SK-N-SH (cell line): ENCODE results near the gene SHANK1. TPM values are rescaled to one million over a fixed set of nuclear protein-coding genes. Genes with fewer than 3 reads are reported as not detected.

Experiments
- CTCF ChIA-PET: fragments of 300-600, 350-600 bp; formaldehyde crosslinking; extraction: SDS; loops from one replicate; lab custom pipeline; 2021; lab: Yijun Ruan, JAX
- POLR2A ChIA-PET: fragments of 350-600 bp; sonication (Branson Sonifier 250); formaldehyde crosslinking; extraction: SDS; loops from one replicate; lab custom pipeline; 2020; ENCODE audit warnings: antibody characterized with exemption, inconsistent platforms; lab: Yijun Ruan, JAX
- DNase-seq: peaks from one replicate; pipeline ENCODE4 v3.0.0; 2012
- H2AFZ ChIP-seq: fragments of 200-600 bp; sonication (generic); 2 replicates; pipeline ENCODE4 v1.8.1; 2016; ENCODE audit warnings: antibody characterized with exemption, mild to moderate bottlenecking, low read depth
- H3F3A ChIP-seq: fragments of 200-600 bp; sonication (generic); replicated peaks from 2 replicates; pipeline ENCODE3; 2016; ENCODE audit warnings: antibody characterized with exemption, mild to moderate bottlenecking; ENCODE audit not compliant: insufficient read depth
- H3K27ac ChIP-seq, 2 experiments: fragments of 200-500 bp in 1 of 2; fragments of 200-600 bp in 1 of 2; sonication (Bioruptor generic) in 1 of 2; sonication (generic), shearing (Covaris generic) in 1 of 2; 2 replicates each; pipeline versions ENCODE4 v1.5.1 to v1.6.1; 2014 to 2016; ENCODE audit warnings: low read depth in 2 of 2, inconsistent platforms in 1 of 2, low read length in 1 of 2, mild to moderate bottlenecking in 1 of 2, mixed read lengths in 1 of 2
- H3K27me3 ChIP-seq: fragments of 200-600 bp; sonication (generic), shearing (Covaris generic); 2 replicates; pipeline ENCODE4 v1.6.1; 2016; ENCODE audit warnings: mixed run types; ENCODE audit not compliant: insufficient read depth
- H3K36me3 ChIP-seq, 2 experiments: fragments of 200-500 bp in 1 of 2; fragments of 200-600 bp in 1 of 2; sonication (Bioruptor generic) in 1 of 2; sonication (generic) in 1 of 2; replicated peaks in 1 of 2; 2 replicates each; pipeline versions ENCODE3 to v1.5.1; 2014 to 2016; ENCODE audit warnings: low read length in 1 of 2, mild to moderate bottlenecking in 1 of 2; ENCODE audit not compliant: insufficient read depth in 2 of 2, control insufficient read depth in 1 of 2
- H3K4me1 ChIP-seq, 2 experiments: fragments of 200-500 bp in 1 of 2; fragments of 200-600 bp in 1 of 2; sonication (Bioruptor generic) in 1 of 2; sonication (generic), shearing (Covaris generic) in 1 of 2; 2 replicates each; pipeline versions ENCODE4 v1.5.1 to v1.6.1; 2014 to 2016; ENCODE audit warnings: low read depth in 1 of 2, low read length in 1 of 2, mixed run types in 1 of 2; ENCODE audit not compliant: insufficient read depth in 2 of 2, control insufficient read depth in 1 of 2
- H3K4me2 ChIP-seq: fragments of 200-600 bp; sonication (generic), shearing (Covaris generic); 2 replicates; pipeline ENCODE4 v1.6.1; 2017; ENCODE audit warnings: mixed run types
- H3K4me3 ChIP-seq, 2 experiments: fragments of 200-500 bp in 1 of 2; fragments of 200-600 bp in 1 of 2; sonication (Bioruptor generic) in 1 of 2; sonication (generic), shearing (Covaris generic) in 1 of 2; 2 replicates each; pipeline versions ENCODE4 v1.5.1 to v1.8.1; 2014 to 2016; ENCODE audit warnings: low read depth in 2 of 2, inconsistent platforms in 1 of 2, low read length in 1 of 2, mild to moderate bottlenecking in 1 of 2, mixed read lengths in 1 of 2, moderate library complexity in 1 of 2
- H3K79me2 ChIP-seq: fragments of 200-600 bp; sonication (generic); 2 replicates; pipeline ENCODE4 v1.8.1; 2017; ENCODE audit warnings: mild to moderate bottlenecking; ENCODE audit not compliant: insufficient read depth
- H3K9ac ChIP-seq: fragments of 200-600 bp; sonication (generic); 2 replicates; pipeline ENCODE4 v1.6.1; 2017; ENCODE audit warnings: mixed run types
- H3K9me2 ChIP-seq: fragments of 200-600 bp; sonication (generic); 2 replicates; pipeline ENCODE4 v1.6.1; 2017; ENCODE audit warnings: mixed run types
- H3K9me3 ChIP-seq: fragments of 200-600 bp; sonication (generic); 2 replicates; pipeline ENCODE4 v1.6.1; 2017; ENCODE audit warnings: mixed run types, mild to moderate bottlenecking, moderate library complexity
- H4K20me1 ChIP-seq: fragments of 200-600 bp; sonication (generic); 2 replicates; pipeline ENCODE4 v1.6.1; 2017; ENCODE audit warnings: mild to moderate bottlenecking, mixed run types; ENCODE audit not compliant: insufficient read depth
- ELF1 ChIP-seq: IDR thresholded peaks from 2 replicates; pipeline ENCODE4 v1.4.0; 2012
- EP300 ChIP-seq, 2 experiments: IDR thresholded peaks; 2 replicates each; pipeline versions ENCODE4 v1.4.0 to v1.6.1; 2012; ENCODE audit warnings: borderline replicate concordance in 1 of 2, low read depth in 1 of 2, low read length in 1 of 2
- EZH2phosphoT487 ChIP-seq: fragments of 200-600 bp; sonication (generic); IDR thresholded peaks from 2 replicates; pipeline ENCODE4 v1.6.1; 2017; ENCODE audit warnings: low read depth, mixed run types, mild to moderate bottlenecking, antibody characterized with exemption, moderate library complexity, borderline replicate concordance
- MEF2A ChIP-seq: IDR thresholded peaks from 2 replicates; pipeline ENCODE4 v1.4.0; 2012; ENCODE audit warnings: low read depth, borderline replicate concordance
- NRF1 ChIP-seq: IDR thresholded peaks from 2 replicates; pipeline ENCODE4 v1.6.1; 2012; ENCODE audit warnings: low read depth, mild to moderate bottlenecking, low read length
- RAD21 ChIP-seq: IDR thresholded peaks from 2 replicates; pipeline ENCODE4 v1.6.1; 2012; ENCODE audit warnings: mild to moderate bottlenecking, low read length
- RCOR1 ChIP-seq: fragments of 150-350 bp; IDR thresholded peaks from 2 replicates; pipeline ENCODE4 v1.6.1; 2017; ENCODE audit warnings: antibody characterized with exemption, low read length
- RXRA ChIP-seq: IDR thresholded peaks from 2 replicates; pipeline ENCODE4 v1.4.0; 2012; ENCODE audit warnings: low read depth, mild to moderate bottlenecking, borderline replicate concordance
- SIN3A ChIP-seq: IDR thresholded peaks from 2 replicates; pipeline ENCODE4 v1.6.1; 2012; ENCODE audit warnings: low read depth, mild to moderate bottlenecking, low read length, moderate library complexity, borderline replicate concordance
- whole genome bisulfite sequencing: methylation state at CpG from one replicate; pipeline ENCODE4 v1.1.6; 2017; ENCODE audit warnings: low lambda C conversion rate; 5-methylcytosine and 5-hydroxymethylcytosine counted together
- polyA plus RNA-seq, 3 experiments: library from polyadenylated mRNA; depleted of rRNA; stranded (reverse); fragments of >200 nt; gene quantifications; 2 replicates each; pipeline ENCODE4 v1.2.3, GENCODE V29; 2012
- TF ChIP-seq, protein P1 (sequence below): fragments of 200-600 bp; sonication (generic); IDR thresholded peaks from 2 replicates; pipeline ENCODE4 v1.6.1; 2017; ENCODE audit warnings: antibody characterized with exemption, mild to moderate bottlenecking, moderate library complexity
- TF ChIP-seq, protein P2 (sequence below): IDR thresholded peaks from 2 replicates; pipeline ENCODE4; 2012
- TF ChIP-seq, protein P3 (sequence below): fragments of 150-350 bp; IDR thresholded peaks from 2 replicates; pipeline ENCODE4 v1.6.1; 2017; ENCODE audit warnings: antibody characterized with exemption, low read length, low read depth, borderline replicate concordance
- TF ChIP-seq, protein P4 (sequence below): IDR thresholded peaks from 2 replicates; pipeline ENCODE4 v1.6.1; 2012; ENCODE audit warnings: mild to moderate bottlenecking, low read depth, low read length, moderate library complexity

The SHANK1 gene
- polyA plus RNA-seq, 1 of the 3 experiments (the other 2 are of a cell fraction): 0.28 TPM

DNA sequence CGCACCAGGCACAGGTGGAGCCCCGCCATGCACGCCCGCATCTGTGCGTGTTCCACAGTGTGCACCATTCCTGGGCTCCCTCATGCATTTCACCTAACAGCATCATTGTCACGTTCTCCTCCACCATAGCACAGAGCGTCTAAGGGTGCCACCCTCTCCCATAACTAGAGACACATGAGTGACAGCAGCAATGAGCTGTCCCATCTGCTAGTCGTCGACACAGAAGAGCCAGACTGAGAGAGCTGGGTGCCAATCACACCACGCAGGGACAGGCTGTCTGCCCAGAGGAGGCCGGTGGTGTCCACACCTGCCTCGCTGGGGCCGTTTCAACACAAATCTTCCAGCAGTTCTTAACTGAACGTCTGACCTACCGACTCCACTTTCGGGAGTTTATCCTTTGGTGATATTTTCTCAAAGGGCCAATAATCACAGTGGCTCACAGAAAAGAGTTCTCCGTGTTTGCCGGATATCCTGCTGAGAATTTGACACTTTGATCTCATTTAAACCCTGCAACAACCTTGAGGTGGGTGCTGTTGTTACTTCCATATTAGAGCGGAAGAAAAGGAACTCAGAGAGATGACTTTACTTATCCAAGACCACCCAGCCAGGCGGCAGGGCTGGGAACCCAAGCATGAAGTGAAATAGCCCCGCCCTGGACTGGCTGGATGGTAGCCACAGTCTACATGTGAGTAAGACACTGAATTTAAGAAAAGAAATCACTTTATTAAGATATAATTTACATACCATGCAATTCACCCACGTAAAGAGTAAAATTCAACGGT is 19.7 kb upstream of the SHANK1 start:
- H3K9me3 ChIP-seq: no peaks in the 10 kb centered on the region
- no peak overlapping the region for H3K27ac ChIP-seq
- H3K9me2 ChIP-seq: no peaks in the 10 kb centered on the region
- H3K27me3 ChIP-seq: peaks cover 79% of the 10 kb centered on the region
- TF ChIP-seq, protein P1, sequence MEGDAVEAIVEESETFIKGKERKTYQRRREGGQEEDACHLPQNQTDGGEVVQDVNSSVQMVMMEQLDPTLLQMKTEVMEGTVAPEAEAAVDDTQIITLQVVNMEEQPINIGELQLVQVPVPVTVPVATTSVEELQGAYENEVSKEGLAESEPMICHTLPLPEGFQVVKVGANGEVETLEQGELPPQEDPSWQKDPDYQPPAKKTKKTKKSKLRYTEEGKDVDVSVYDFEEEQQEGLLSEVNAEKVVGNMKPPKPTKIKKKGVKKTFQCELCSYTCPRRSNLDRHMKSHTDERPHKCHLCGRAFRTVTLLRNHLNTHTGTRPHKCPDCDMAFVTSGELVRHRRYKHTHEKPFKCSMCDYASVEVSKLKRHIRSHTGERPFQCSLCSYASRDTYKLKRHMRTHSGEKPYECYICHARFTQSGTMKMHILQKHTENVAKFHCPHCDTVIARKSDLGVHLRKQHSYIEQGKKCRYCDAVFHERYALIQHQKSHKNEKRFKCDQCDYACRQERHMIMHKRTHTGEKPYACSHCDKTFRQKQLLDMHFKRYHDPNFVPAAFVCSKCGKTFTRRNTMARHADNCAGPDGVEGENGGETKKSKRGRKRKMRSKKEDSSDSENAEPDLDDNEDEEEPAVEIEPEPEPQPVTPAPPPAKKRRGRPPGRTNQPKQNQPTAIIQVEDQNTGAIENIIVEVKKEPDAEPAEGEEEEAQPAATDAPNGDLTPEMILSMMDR: no peak
- TF ChIP-seq, protein P2, sequence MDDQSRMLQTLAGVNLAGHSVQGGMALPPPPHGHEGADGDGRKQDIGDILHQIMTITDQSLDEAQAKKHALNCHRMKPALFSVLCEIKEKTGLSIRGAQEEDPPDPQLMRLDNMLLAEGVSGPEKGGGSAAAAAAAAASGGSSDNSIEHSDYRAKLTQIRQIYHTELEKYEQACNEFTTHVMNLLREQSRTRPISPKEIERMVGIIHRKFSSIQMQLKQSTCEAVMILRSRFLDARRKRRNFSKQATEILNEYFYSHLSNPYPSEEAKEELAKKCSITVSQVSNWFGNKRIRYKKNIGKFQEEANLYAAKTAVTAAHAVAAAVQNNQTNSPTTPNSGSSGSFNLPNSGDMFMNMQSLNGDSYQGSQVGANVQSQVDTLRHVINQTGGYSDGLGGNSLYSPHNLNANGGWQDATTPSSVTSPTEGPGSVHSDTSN: no peak
- TF ChIP-seq RAD21 (no peak), EP300 (IDR thresholded peaks at IDR 0.05; ENCODE audit: borderline replicate concordance in 1 of 2, low read depth in 1 of 2, low read length in 1 of 2) (no peak), RXRA (no peak), NRF1 (no peak), SIN3A (no peak), MEF2A (no peak)
- TF ChIP-seq, protein P3, sequence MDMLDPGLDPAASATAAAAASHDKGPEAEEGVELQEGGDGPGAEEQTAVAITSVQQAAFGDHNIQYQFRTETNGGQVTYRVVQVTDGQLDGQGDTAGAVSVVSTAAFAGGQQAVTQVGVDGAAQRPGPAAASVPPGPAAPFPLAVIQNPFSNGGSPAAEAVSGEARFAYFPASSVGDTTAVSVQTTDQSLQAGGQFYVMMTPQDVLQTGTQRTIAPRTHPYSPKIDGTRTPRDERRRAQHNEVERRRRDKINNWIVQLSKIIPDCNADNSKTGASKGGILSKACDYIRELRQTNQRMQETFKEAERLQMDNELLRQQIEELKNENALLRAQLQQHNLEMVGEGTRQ: no peak
- TF ChIP-seq, all 33 proteins: peak for 0
- WGBS: 35% methylated on average over 21 of the region's 23 CpGs
- POLR2A ChIA-PET: no interaction called here
- Histone ChIP-seq H2AFZ (no peak overlapping the region), H3K36me3 (no peaks in the 10 kb centered on the region), H3K9ac (no peak overlapping the region), H3K4me3 (no peak overlapping the region), H3K79me2 (no peaks in the 10 kb centered on the region), H3K4me2 (no peak overlapping the region), H4K20me1 (no peaks in the 10 kb centered on the region), H3K4me1 (no peaks in the 10 kb centered on the region), H3F3A (no peaks in the 10 kb centered on the region)
- CTCF ChIA-PET: interaction anchor here (1.0 kb wide), 1 partner anchor 44 kb away, joined by 4 read pairs; no protein-coding TSS in a partner anchor
- DNase-seq: no peak

DNA sequence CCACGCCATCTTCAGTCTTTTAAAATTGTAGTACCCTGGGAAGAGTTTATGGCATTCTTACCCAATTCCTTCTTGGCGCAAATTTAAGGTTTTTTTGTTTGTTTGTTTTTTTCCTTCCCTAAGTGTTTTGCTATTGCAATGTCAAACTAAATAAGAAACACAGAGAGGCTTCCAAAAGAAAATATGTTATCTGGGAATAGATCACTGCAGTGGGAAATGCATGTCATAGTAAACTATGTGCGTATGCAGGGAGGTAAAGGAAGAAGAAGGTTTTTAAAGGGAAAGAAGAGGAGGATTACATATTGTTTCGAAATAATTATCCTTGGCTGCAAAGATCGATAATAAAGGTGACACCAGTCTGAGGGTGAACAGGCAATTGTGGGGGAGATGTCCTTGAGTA is 16.7 kb upstream of the SHANK1 start:
- ChIA-PET CTCF (interaction anchor here (0.8 to 2.7 kb wide), 5 partner anchors 11 to 199 kb away, joined by 4 to 8 read pairs (median 4); no protein-coding TSS in a partner anchor), POLR2A (no interaction called here)
- Histone ChIP-seq H4K20me1 (no peaks in the 10 kb centered on the region), H3K9me3 (no peaks in the 10 kb centered on the region), H3K36me3 (no peaks in the 10 kb centered on the region), H3K79me2 (no peaks in the 10 kb centered on the region), H2AFZ (0 out of 2 replicates have a peak overlapping the region, but pooled peaks have one; percentile 4), H3K27ac (no peak overlapping the region), H3K4me3 (no peak overlapping the region), H3K27me3 (peaks cover 80% of the 10 kb centered on the region), H3K9ac (no peak overlapping the region), H3K9me2 (no peaks in the 10 kb centered on the region), H3K4me2 (no peak overlapping the region)
- TF ChIP-seq, protein P4, sequence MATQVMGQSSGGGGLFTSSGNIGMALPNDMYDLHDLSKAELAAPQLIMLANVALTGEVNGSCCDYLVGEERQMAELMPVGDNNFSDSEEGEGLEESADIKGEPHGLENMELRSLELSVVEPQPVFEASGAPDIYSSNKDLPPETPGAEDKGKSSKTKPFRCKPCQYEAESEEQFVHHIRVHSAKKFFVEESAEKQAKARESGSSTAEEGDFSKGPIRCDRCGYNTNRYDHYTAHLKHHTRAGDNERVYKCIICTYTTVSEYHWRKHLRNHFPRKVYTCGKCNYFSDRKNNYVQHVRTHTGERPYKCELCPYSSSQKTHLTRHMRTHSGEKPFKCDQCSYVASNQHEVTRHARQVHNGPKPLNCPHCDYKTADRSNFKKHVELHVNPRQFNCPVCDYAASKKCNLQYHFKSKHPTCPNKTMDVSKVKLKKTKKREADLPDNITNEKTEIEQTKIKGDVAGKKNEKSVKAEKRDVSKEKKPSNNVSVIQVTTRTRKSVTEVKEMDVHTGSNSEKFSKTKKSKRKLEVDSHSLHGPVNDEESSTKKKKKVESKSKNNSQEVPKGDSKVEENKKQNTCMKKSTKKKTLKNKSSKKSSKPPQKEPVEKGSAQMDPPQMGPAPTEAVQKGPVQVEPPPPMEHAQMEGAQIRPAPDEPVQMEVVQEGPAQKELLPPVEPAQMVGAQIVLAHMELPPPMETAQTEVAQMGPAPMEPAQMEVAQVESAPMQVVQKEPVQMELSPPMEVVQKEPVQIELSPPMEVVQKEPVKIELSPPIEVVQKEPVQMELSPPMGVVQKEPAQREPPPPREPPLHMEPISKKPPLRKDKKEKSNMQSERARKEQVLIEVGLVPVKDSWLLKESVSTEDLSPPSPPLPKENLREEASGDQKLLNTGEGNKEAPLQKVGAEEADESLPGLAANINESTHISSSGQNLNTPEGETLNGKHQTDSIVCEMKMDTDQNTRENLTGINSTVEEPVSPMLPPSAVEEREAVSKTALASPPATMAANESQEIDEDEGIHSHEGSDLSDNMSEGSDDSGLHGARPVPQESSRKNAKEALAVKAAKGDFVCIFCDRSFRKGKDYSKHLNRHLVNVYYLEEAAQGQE: no peak
- TF ChIP-seq ELF1: no peak
- TF ChIP-seq RCOR1: no peak
- TF ChIP-seq EZH2phosphoT487: no peak
- TF ChIP-seq MEF2A: no peak
- no peak for TF ChIP-seq SIN3A
- TF ChIP-seq, all 33 proteins: peak for 0
- no peaks in the 10 kb centered on the region for H3F3A ChIP-seq
- DNase-seq: no peak
- WGBS: 22% methylated on average over 5 of the region's 5 CpGs
- no peaks in the 10 kb centered on the region for H3K4me1 ChIP-seq
